IPS-15b (cell line): ENCODE results near the gene OXLD1.
"Not testable (repeated sequence)": the region's sequence is repeated elsewhere in the genome, so short reads cannot be mapped to it uniquely, and the experiment has no call there.

Experiments
- H3K27me3 ChIP-seq: one replicate; pipeline ENCODE4 v1.6.1; 2013; ENCODE audit warnings: low read length; ENCODE audit not compliant: control insufficient read depth, insufficient read depth
- H3K36me3 ChIP-seq: one replicate; pipeline ENCODE4 v1.6.1; 2013; ENCODE audit warnings: low read length; ENCODE audit not compliant: control insufficient read depth, insufficient read depth
- H3K4me1 ChIP-seq: one replicate; pipeline ENCODE4 v1.6.1; 2013; ENCODE audit warnings: mild to moderate bottlenecking, low read length; ENCODE audit not compliant: control insufficient read depth, insufficient read depth
- H3K4me3 ChIP-seq: one replicate; pipeline ENCODE4 v1.5.1; 2013; ENCODE audit warnings: low read depth, low read length
- H3K9ac ChIP-seq: one replicate; pipeline ENCODE4 v1.6.1; 2013; ENCODE audit warnings: low read depth, mild to moderate bottlenecking, low read length
- H3K9me3 ChIP-seq: one replicate; pipeline ENCODE4 v1.6.1; 2013; ENCODE audit warnings: mild to moderate bottlenecking, low read length; ENCODE audit not compliant: control insufficient read depth, insufficient read depth

OXLD1 gene

GRCh38 chr17:81687770-81688541 is 21.6 kb upstream of the OXLD1 start:
- H3K36me3 ChIP-seq = peaks cover 68% of the 10 kb centered on the region

GRCh38 chr17:81686614-81687013 is 20.2 kb upstream of the OXLD1 start:
- Histone ChIP-seq H3K9me3 (no peaks in the 10 kb centered on the region), H3K4me3 (no peak overlapping the region), H3K27me3 (no peaks in the 10 kb centered on the region), H3K4me1 (peaks cover 6% of the 10 kb centered on the region), H3K36me3 (peaks cover 62% of the 10 kb centered on the region), H3K9ac (no peak overlapping the region)

More at GRCh38 chr17:81687770-81688541, 21.6 kb upstream of the OXLD1 start:
- no peaks in the 10 kb centered on the region for H3K9me3 ChIP-seq
- no peak overlapping the region for H3K9ac ChIP-seq
- H3K4me1 ChIP-seq = peaks cover 6% of the 10 kb centered on the region
- no peaks in the 10 kb centered on the region for H3K27me3 ChIP-seq
- H3K4me3 ChIP-seq = no peak overlapping the region

GRCh38 chr17:81685108-81685507 is 18.7 kb upstream of the OXLD1 start:
- Histone ChIP-seq H3K36me3 (peaks cover 55% of the 10 kb centered on the region), H3K27me3 (no peaks in the 10 kb centered on the region), H3K9ac (no peak overlapping the region), H3K4me1 (peaks cover 6% of the 10 kb centered on the region), H3K9me3 (no peaks in the 10 kb centered on the region), H3K4me3 (peak overlapping the region; percentile 82)

GRCh38 chr17:81684442-81684911 is 18.1 kb upstream of the OXLD1 start:
- peaks cover 49% of the 10 kb centered on the region for H3K36me3 ChIP-seq
- no peaks in the 10 kb centered on the region for H3K27me3 ChIP-seq
- H3K4me1 ChIP-seq = peaks cover 6% of the 10 kb centered on the region
- H3K4me3 ChIP-seq = peak overlapping the region; percentile 82
- H3K9ac ChIP-seq = peak overlapping the region; percentile 41
- H3K9me3 ChIP-seq = no peaks in the 10 kb centered on the region

GRCh38 chr17:81683584-81684441 is 17.4 kb upstream of the OXLD1 start, which contains the start of the genes ARL16 and HGS:
Gene ARL16, minus strand, starts transcription at chr17:81683797. Its CDS starts 44 bp downstream, at chr17:81683753.
Gene HGS, plus strand, starts transcription at chr17:81684011. Its CDS starts 56 bp downstream, at chr17:81684067.
- Histone ChIP-seq H3K4me3 (peak within 1 kb of the TSS; percentile 82), H3K9me3 (no peaks in the 10 kb centered on the region), H3K27me3 (no peaks in the 10 kb centered on the region), H3K9ac (peak within 1 kb of the TSS; percentile 90), H3K36me3 (peaks cover 42% of the 10 kb centered on the region), H3K4me1 (peaks cover 6% of the 10 kb centered on the region)

- H3K4me3 ChIP-seq = peak overlapping the region; percentile 82
- H3K9me3 ChIP-seq = no peaks in the 10 kb centered on the region
- H3K4me1 ChIP-seq = peaks cover 6% of the 10 kb centered on the region
- H3K36me3 ChIP-seq = peaks cover 39% of the 10 kb centered on the region
- H3K9ac ChIP-seq = peak overlapping the region; percentile 90
- H3K27me3 ChIP-seq = no peaks in the 10 kb centered on the region
Measured at GRCh38 chr17:81683208-81683583, 16.8 kb upstream of the OXLD1 start.

GRCh38 chr17:81682565-81683207 is 16.3 kb upstream of the OXLD1 start:
- Histone ChIP-seq H3K27me3 (no peaks in the 10 kb centered on the region), H3K9ac (peak overlapping the region; percentile 90), H3K9me3 (no peaks in the 10 kb centered on the region), H3K4me1 (peaks cover 6% of the 10 kb centered on the region), H3K36me3 (peaks cover 35% of the 10 kb centered on the region), H3K4me3 (peak overlapping the region; percentile 82)

GRCh38 chr17:81681672-81682071 is 15.3 kb upstream of the OXLD1 start:
- H3K9me3 ChIP-seq = no peaks in the 10 kb centered on the region
- no peak overlapping the region for H3K9ac ChIP-seq
- H3K27me3 ChIP-seq = no peaks in the 10 kb centered on the region
- peaks cover 6% of the 10 kb centered on the region for H3K4me1 ChIP-seq
- H3K4me3 ChIP-seq = no peak overlapping the region
- H3K36me3 ChIP-seq = peaks cover 24% of the 10 kb centered on the region

- H3K36me3 ChIP-seq = peaks cover 11% of the 10 kb centered on the region
- no peak overlapping the region for H3K9ac ChIP-seq
- H3K27me3 ChIP-seq = no peaks in the 10 kb centered on the region
- H3K4me1 ChIP-seq = peaks cover 6% of the 10 kb centered on the region
- no peak overlapping the region for H3K4me3 ChIP-seq
- no peaks in the 10 kb centered on the region for H3K9me3 ChIP-seq
Measured at GRCh38 chr17:81680150-81680549, 13.7 kb upstream of the OXLD1 start.

GRCh38 chr17:81676906-81677305 is 10.5 kb upstream of the OXLD1 start:
- Histone ChIP-seq H3K36me3 (peaks cover 19% of the 10 kb centered on the region), H3K4me1 (no peaks in the 10 kb centered on the region), H3K27me3 (no peaks in the 10 kb centered on the region), H3K4me3 (no peak overlapping the region), H3K9me3 (no peaks in the 10 kb centered on the region), H3K9ac (no peak overlapping the region)

GRCh38 chr17:81675515-81676221 is 9.3 kb upstream of the OXLD1 start:
- H3K27me3 ChIP-seq, H3K9me3 ChIP-seq, H3K9ac ChIP-seq, H3K4me3 ChIP-seq, H3K4me1 ChIP-seq: not testable (repeated sequence)
- H3K36me3 ChIP-seq = peaks cover 22% of the 10 kb centered on the region
